GM19397 (cell line): Measurements from ENCODE around the gene NOTUM.
A peak's percentile ranks its signal among the peaks of the same experiment; 100 is the strongest.

Experiments used
- ATAC-seq: cut with Tn5 transposase; IDR thresholded peaks from one replicate; pipeline ENCODE4 v1.9.1; 2021; ENCODE audit warnings: mild to moderate bottlenecking, moderate library complexity; ENCODE audit not compliant: unreplicated experiment

The NOTUM gene

GRCh38 chr17:81926451-81927151 lies 34.4 kb downstream of the NOTUM start:
- peak; percentile 13 for ATAC-seq

- no peak for ATAC-seq
These were observed 35.0 kb downstream of the NOTUM start for GRCh38 chr17:81925860-81926450.

GRCh38 chr17:81924557-81925532 lies 36.1 kb downstream of the NOTUM start:
- no peak for ATAC-seq

GRCh38 chr17:81923302-81924260 lies 37.4 kb downstream of the NOTUM start:
- no peak for ATAC-seq

GRCh38 chr17:81922566-81923301 lies 38.3 kb downstream of the NOTUM start:
- ATAC-seq, result no peak

- ATAC-seq, result no peak
These were observed 38.9 kb downstream of the NOTUM start for GRCh38 chr17:81921996-81922565.

- ATAC-seq, result no peak
These were observed 39.5 kb downstream of the NOTUM start for GRCh38 chr17:81921537-81921862.

GRCh38 chr17:81920612-81921536 lies 40.1 kb downstream of the NOTUM start:
- no peak for ATAC-seq

- no peak for ATAC-seq
These were observed 42.0 kb downstream of the NOTUM start for GRCh38 chr17:81918832-81919545.

GRCh38 chr17:81918333-81918669 lies 42.7 kb downstream of the NOTUM start:
- ATAC-seq, result peak; percentile 15

- peak; percentile 66 for ATAC-seq
These were observed 43.2 kb downstream of the NOTUM start, which contains the start of gene SIRT7 for GRCh38 chr17:81917565-81918332. Gene SIRT7 (minus strand): TSS chr17:81918176. CDS start chr17:81918131, 45 bp downstream.

GRCh38 chr17:81916234-81917001 lies 44.6 kb downstream of the NOTUM start:
- no peak for ATAC-seq

GRCh38 chr17:81915331-81915730 lies 45.7 kb downstream of the NOTUM start:
- no peak for ATAC-seq

GRCh38 chr17:81914103-81914850 lies 46.7 kb downstream of the NOTUM start:
- no peak for ATAC-seq

- no peak for ATAC-seq
These were observed 47.4 kb downstream of the NOTUM start for GRCh38 chr17:81913394-81914102.
